Measurements from ENCODE around the gene TMEM258.

TMEM258 gene

GRCh38 chr11:61794579-61794978 is 2.2 kb upstream of the TMEM258 start:
- no peak for TF ChIP-seq ZFP3 (CRISPR knock-in tag; IDR thresholded peaks at IDR 0.05)
- TF ChIP-seq CSDC2 (CRISPR knock-in tag; IDR thresholded peaks at IDR 0.05) = no peak
- no peak for TF ChIP-seq ZNF70 (CRISPR knock-in tag; IDR thresholded peaks at IDR 0.05)
- TF ChIP-seq PPARA (CRISPR knock-in tag; IDR thresholded peaks at IDR 0.05; ENCODE audit: borderline replicate concordance) = no peak
- TF ChIP-seq OSR1 (CRISPR knock-in tag; IDR thresholded peaks at IDR 0.05) = no peak
- TF ChIP-seq, protein P1, sequence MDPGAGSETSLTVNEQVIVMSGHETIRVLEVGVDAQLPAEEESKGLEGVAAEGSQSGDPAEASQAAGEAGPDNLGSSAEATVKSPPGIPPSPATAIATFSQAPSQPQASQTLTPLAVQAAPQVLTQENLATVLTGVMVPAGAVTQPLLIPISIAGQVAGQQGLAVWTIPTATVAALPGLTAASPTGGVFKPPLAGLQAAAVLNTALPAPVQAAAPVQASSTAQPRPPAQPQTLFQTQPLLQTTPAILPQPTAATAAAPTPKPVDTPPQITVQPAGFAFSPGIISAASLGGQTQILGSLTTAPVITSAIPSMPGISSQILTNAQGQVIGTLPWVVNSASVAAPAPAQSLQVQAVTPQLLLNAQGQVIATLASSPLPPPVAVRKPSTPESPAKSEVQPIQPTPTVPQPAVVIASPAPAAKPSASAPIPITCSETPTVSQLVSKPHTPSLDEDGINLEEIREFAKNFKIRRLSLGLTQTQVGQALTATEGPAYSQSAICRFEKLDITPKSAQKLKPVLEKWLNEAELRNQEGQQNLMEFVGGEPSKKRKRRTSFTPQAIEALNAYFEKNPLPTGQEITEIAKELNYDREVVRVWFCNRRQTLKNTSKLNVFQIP (CRISPR knock-in tag; IDR thresholded peaks at IDR 0.05; ENCODE audit: borderline replicate concordance, low read depth) = no peak
- TF ChIP-seq, protein P2, sequence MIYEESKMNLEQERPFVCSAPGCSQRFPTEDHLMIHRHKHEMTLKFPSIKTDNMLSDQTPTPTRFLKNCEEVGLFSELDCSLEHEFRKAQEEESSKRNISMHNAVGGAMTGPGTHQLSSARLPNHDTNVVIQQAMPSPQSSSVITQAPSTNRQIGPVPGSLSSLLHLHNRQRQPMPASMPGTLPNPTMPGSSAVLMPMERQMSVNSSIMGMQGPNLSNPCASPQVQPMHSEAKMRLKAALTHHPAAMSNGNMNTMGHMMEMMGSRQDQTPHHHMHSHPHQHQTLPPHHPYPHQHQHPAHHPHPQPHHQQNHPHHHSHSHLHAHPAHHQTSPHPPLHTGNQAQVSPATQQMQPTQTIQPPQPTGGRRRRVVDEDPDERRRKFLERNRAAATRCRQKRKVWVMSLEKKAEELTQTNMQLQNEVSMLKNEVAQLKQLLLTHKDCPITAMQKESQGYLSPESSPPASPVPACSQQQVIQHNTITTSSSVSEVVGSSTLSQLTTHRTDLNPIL (CRISPR knock-in tag; IDR thresholded peaks at IDR 0.05; ENCODE audit: low read depth) = no peak
- no peak for TF ChIP-seq RARB (CRISPR knock-in tag; IDR thresholded peaks at IDR 0.05)
- TF ChIP-seq ESRRG (CRISPR knock-in tag; IDR thresholded peaks at IDR 0.05) = no peak
- no peak for TF ChIP-seq GLIS3 (CRISPR knock-in tag; IDR thresholded peaks at IDR 0.05)
- TF ChIP-seq ISL1 (CRISPR knock-in tag; IDR thresholded peaks at IDR 0.05) = no peak
- TF ChIP-seq ARNTL (CRISPR knock-in tag; IDR thresholded peaks at IDR 0.05; ENCODE audit: borderline replicate concordance, low read depth) = no peak
- TF ChIP-seq ZNF565 (CRISPR knock-in tag; conservative IDR thresholded peaks at IDR 0.05; ENCODE audit: low read depth) = no peak
- TF ChIP-seq PATZ1 (CRISPR knock-in tag; IDR thresholded peaks at IDR 0.05; ENCODE audit: borderline replicate concordance) = no peak
- no peak for ATAC-seq

DNA sequence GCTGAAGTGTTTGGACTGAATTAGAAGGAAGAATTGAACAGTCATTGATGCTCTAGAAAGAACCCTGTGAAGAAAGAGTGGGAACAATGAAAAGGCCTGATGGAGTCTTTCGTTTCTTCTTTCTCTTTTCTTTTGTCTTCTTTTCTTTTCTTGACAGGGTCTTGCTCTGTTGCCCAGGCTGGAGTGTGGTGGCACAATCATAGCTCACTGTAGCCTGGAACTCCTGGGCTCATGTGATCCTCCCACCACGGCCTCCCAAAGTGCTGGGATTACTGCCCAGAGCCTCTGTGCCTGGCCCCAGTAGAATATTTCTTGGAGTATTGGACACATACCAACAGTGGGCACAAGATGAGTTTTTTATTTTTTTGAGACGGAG is 1.4 kb upstream of the TMEM258 start:
- ATAC-seq = no peak
- TF ChIP-seq RARB (CRISPR knock-in tag; IDR thresholded peaks at IDR 0.05) (no peak), TSHZ2 (CRISPR knock-in tag; IDR thresholded peaks at IDR 0.05) (no peak), ARNTL (CRISPR knock-in tag; IDR thresholded peaks at IDR 0.05; ENCODE audit: borderline replicate concordance, low read depth) (no peak), OSR1 (CRISPR knock-in tag; IDR thresholded peaks at IDR 0.05) (no peak), ZNF565 (CRISPR knock-in tag; conservative IDR thresholded peaks at IDR 0.05; ENCODE audit: low read depth) (no peak), SNAI2 (CRISPR knock-in tag; IDR thresholded peaks at IDR 0.05) (no peak), ISL1 (CRISPR knock-in tag; IDR thresholded peaks at IDR 0.05) (no peak), PATZ1 (CRISPR knock-in tag; IDR thresholded peaks at IDR 0.05; ENCODE audit: borderline replicate concordance) (no peak), PPARA (CRISPR knock-in tag; IDR thresholded peaks at IDR 0.05; ENCODE audit: borderline replicate concordance) (no peak), ZFP3 (CRISPR knock-in tag; IDR thresholded peaks at IDR 0.05) (no peak), TCF4 (CRISPR knock-in tag; IDR thresholded peaks at IDR 0.05; ENCODE audit: borderline replicate concordance) (no peak), ZNF8 (CRISPR knock-in tag; IDR thresholded peaks at IDR 0.05) (no peak), ZNF70 (CRISPR knock-in tag; IDR thresholded peaks at IDR 0.05) (no peak), ZC3H10 (CRISPR knock-in tag; IDR thresholded peaks at IDR 0.05) (no peak), CSDC2 (CRISPR knock-in tag; IDR thresholded peaks at IDR 0.05) (no peak)
- TF ChIP-seq, protein P1 (CRISPR knock-in tag; IDR thresholded peaks at IDR 0.05; ENCODE audit: borderline replicate concordance, low read depth) = no peak
- TF ChIP-seq, protein P2 (CRISPR knock-in tag; IDR thresholded peaks at IDR 0.05; ENCODE audit: low read depth) = no peak
